K562 (cell line): ENCODE data around the gene CHRDL2. TPM values are rescaled to one million over a fixed set of nuclear protein-coding genes. Genes with fewer than 3 reads are reported as not detected.

Experiments
- ATAC-seq: fragments of 200-7000 bp; cut with Tn5 transposase; 3 replicates; pipeline ENCODE4 v1.9.1; 2020; ENCODE audit warnings: moderate library complexity
- BruUV-seq: library from RNA; stranded (reverse); fragments of 400-500 nt; replicated peaks from 2 replicates; lab custom pipeline; 2021; lab: Mats Ljungman, UMichigan
- CTCF ChIA-PET: fragments of 300-600 bp; formaldehyde crosslinking; extraction: SDS; loops from one replicate; lab custom pipeline; 2021; ENCODE audit warnings: low intra/inter-chr PET ratio; lab: Yijun Ruan, JAX
- POLR2A ChIA-PET: fragments of 300-600, 350-650 bp; sonication (Branson Sonifier 250); formaldehyde crosslinking; extraction: SDS; loops from one replicate; lab custom pipeline; 2021; ENCODE audit warnings: antibody characterized with exemption, inconsistent platforms; lab: Yijun Ruan, JAX
- DNase-seq, 4 experiments: peaks; one replicate each; pipeline versions ENCODE4 v3.0.0 to v3.0.0-alpha.2; 2011 to 2018; ENCODE audit warnings: low spot score in 3 of 4, mixed read lengths in 3 of 4; ENCODE audit errors: extremely low read depth in 1 of 4
- FAIRE-seq: peaks from 2 replicates; lab custom pipeline; 2011; peaks lifted over from hg19 to GRCh38; lab: Jason Lieb, UNC
- H2AFZ ChIP-seq: 2 replicates; pipeline ENCODE4 v1.6.0; 2011; ENCODE audit warnings: low read depth, low read length, control low read depth, inconsistent platforms
- H3K27ac ChIP-seq: fragments of 200-600 bp; 3 replicates; pipeline ENCODE4 v1.8.0; 2011; ENCODE audit warnings: low read depth, mild to moderate bottlenecking, control low read depth, inconsistent platforms, low read length, moderate library complexity, mixed read lengths; ENCODE audit errors: extremely low read depth
- H3K27me3 ChIP-seq, 2 experiments: fragments of 300-600 bp in 1 of 2; 2 replicates in 1 of 2; 3 replicates in 1 of 2; pipeline versions ENCODE4 v1.6.0 to v1.8.0; 2011; ENCODE audit warnings: inconsistent platforms in 2 of 2, low read length in 2 of 2, mild to moderate bottlenecking in 1 of 2, mixed read lengths in 1 of 2, moderate library complexity in 1 of 2; ENCODE audit not compliant: control insufficient read depth in 2 of 2, insufficient read depth in 2 of 2
- H3K36me3 ChIP-seq: fragments of 300-600 bp; 3 replicates; pipeline ENCODE4 v1.8.0; 2011; ENCODE audit warnings: mild to moderate bottlenecking, low read length, inconsistent platforms; ENCODE audit not compliant: control insufficient read depth, insufficient read depth
- H3K4me1 ChIP-seq, 2 experiments: fragments of 200-600 bp in 1 of 2; replicated peaks in 1 of 2; 2 replicates in 1 of 2; 3 replicates in 1 of 2; pipeline versions ENCODE4 v1.5.1 to v1.8.0; 2011; ENCODE audit warnings: inconsistent platforms in 2 of 2, low read length in 2 of 2, mild to moderate bottlenecking in 1 of 2, mixed read lengths in 1 of 2, moderate library complexity in 1 of 2; ENCODE audit not compliant: control insufficient read depth in 2 of 2, insufficient read depth in 2 of 2
- H3K4me2 ChIP-seq: 2 replicates; pipeline ENCODE4 v1.6.1; 2011; ENCODE audit warnings: low read length, control low read depth, inconsistent platforms, mixed read lengths; ENCODE audit not compliant: insufficient read depth
- H3K4me3 ChIP-seq: fragments of 200-600 bp; sonication (generic), shearing (Covaris generic); 2 replicates; pipeline ENCODE4 v1.5.1; 2016; ENCODE audit warnings: control low read depth, inconsistent platforms
- H3K79me2 ChIP-seq: fragments of 200-600 bp; 3 replicates; pipeline ENCODE4 v1.8.0; 2011; ENCODE audit warnings: low read length, inconsistent platforms; ENCODE audit not compliant: control insufficient read depth, insufficient read depth
- H3K9ac ChIP-seq, 2 experiments: 2 replicates each; pipeline versions ENCODE4 v1.6.0 to v1.6.1; 2011; ENCODE audit warnings: low read depth in 2 of 2, low read length in 2 of 2, control low read depth in 1 of 2, inconsistent platforms in 1 of 2, mild to moderate bottlenecking in 1 of 2, mixed read lengths in 1 of 2; ENCODE audit not compliant: insufficient read depth in 1 of 2
- H3K9me1 ChIP-seq: one replicate; pipeline ENCODE4 v1.6.0; 2011; ENCODE audit warnings: inconsistent platforms, mild to moderate bottlenecking, low read length, moderate library complexity; ENCODE audit not compliant: control insufficient read depth, insufficient read depth
- H3K9me3 ChIP-seq: replicated peaks from 2 replicates; pipeline ENCODE4 v1.5.1; 2011; ENCODE audit warnings: low read depth, low read length, inconsistent platforms; ENCODE audit not compliant: control insufficient read depth, insufficient read depth
- H4K20me1 ChIP-seq: replicated peaks from 2 replicates; pipeline ENCODE4 v1.6.1; 2011; ENCODE audit warnings: low read length, inconsistent platforms, mixed read lengths; ENCODE audit not compliant: control insufficient read depth, insufficient read depth
- CBX8 ChIP-seq: fragments of 200-600 bp; sonication (generic); IDR thresholded peaks from 2 replicates; pipeline ENCODE4 v1.6.1; 2012; ENCODE audit warnings: borderline replicate concordance, mixed run types, low read depth, mild to moderate bottlenecking, moderate library complexity, mixed read lengths, low read length, control low read depth, inconsistent platforms; ENCODE audit not compliant: poor library complexity, severe bottlenecking; ENCODE audit errors: extremely low read depth
- CEBPB ChIP-seq: fragments of 450-650 bp; IDR thresholded peaks from 2 replicates; pipeline ENCODE4 v1.6.1; 2016; ENCODE audit warnings: missing genetic modification characterization, missing compliant biosample characterization
- MBD2 ChIP-seq: sonication (generic); IDR thresholded peaks from 2 replicates; pipeline ENCODE4 v1.6.1; 2016; ENCODE audit warnings: low read depth, borderline replicate concordance
- MTA1 ChIP-seq: fragments of 450-650 bp; IDR thresholded peaks from 2 replicates; pipeline ENCODE4 v1.6.1; 2017; ENCODE audit warnings: borderline replicate concordance
- PTTG1 ChIP-seq: fragments of 450-650 bp; IDR thresholded peaks from 2 replicates; pipeline ENCODE4 v1.6.1; 2016; ENCODE audit warnings: low read depth, mild to moderate bottlenecking, missing genetic modification characterization, missing compliant biosample characterization
- SAFB ChIP-seq: fragments of 200-400 bp; formaldehyde crosslinking; IDR thresholded peaks from 2 replicates; pipeline ENCODE4 v1.6.1; 2017; ENCODE audit warnings: low read depth, low read length, borderline replicate concordance
- SMC3 ChIP-seq: conservative IDR thresholded peaks from 2 replicates; pipeline ENCODE4 v1.6.1; 2011; ENCODE audit warnings: low read depth, low read length, improper control_type of control experiment; ENCODE audit not compliant: insufficient read depth
- ZNF444 ChIP-seq: fragments of 250-450 bp; sonication (Bioruptor Pico); IDR thresholded peaks from 2 replicates; pipeline ENCODE4 v1.4.0; 2020; ENCODE audit warnings: mild to moderate bottlenecking, moderate library complexity
- WGBS: fragments of 100-300 bp; shearing (Covaris generic); methylation state at CpG from one replicate; pipeline ENCODE4 v1.1.6; 2016; ENCODE audit warnings: low coverage, mixed read lengths; ENCODE audit not compliant: insufficient coverage; ENCODE audit errors: missing lambda C conversion rate; 5-methylcytosine and 5-hydroxymethylcytosine counted together
- in situ Hi-C: fragments of 300-500 bp; cut with MboI; formaldehyde crosslinking; loops from 4 replicates; pipeline ENCODE4 v1.15.0; 2018; ENCODE audit warnings: inconsistent platforms, mixed read lengths
- intact Hi-C: fragments of 100-400 bp; cut with micrococcal nuclease; formaldehyde crosslinking; loops from 2 replicates; pipeline ENCODE4 v1.14.2; 2022
- polyA plus RNA-seq, 8 experiments: library from polyadenylated mRNA; depleted of rRNA in 4 of 8; stranded (reverse) in 5 of 8; unstranded in 3 of 8; fragments of >200 nt; fragmentation: Nextera tagmentation in 2 of 8; fragmentation: Illumina TruSeq in 1 of 8; extraction: Ambion mirVana in 2 of 8; extraction: Trizol in 1 of 8; gene quantifications; 2 replicates each; pipeline versions ENCODE4 v1.2.1 to v1.2.3, GENCODE V29; 2011 to 2014; ENCODE audit warnings: inconsistent platforms in 1 of 8, missing spikeins in 1 of 8
- total RNA-seq, 7 experiments: library from RNA; depleted of rRNA in 6 of 7; stranded (reverse); fragments of >200 nt in 6 of 7; fragmentation: Illumina TruSeq in 2 of 7; extraction: Trizol in 2 of 7; gene quantifications; 2 replicates each; pipeline versions ENCODE4 v1.2.1 to v1.2.3, GENCODE V29; 2011 to 2021; ENCODE audit warnings: low replicate concordance in 1 of 7
- TF ChIP-seq, protein P1 (sequence below): IDR thresholded peaks from 2 replicates; pipeline ENCODE4 v1.6.1; 2016; ENCODE audit warnings: missing genetic modification characterization, missing compliant biosample characterization
- TF ChIP-seq, protein P2 (sequence below), 2 experiments: IDR thresholded peaks in 1 of 2; conservative IDR thresholded peaks in 1 of 2; 2 replicates each; pipeline ENCODE4 v1.6.1; 2016; ENCODE audit warnings: low read depth in 2 of 2, mild to moderate bottlenecking in 1 of 2, missing compliant biosample characterization in 1 of 2, missing genetic modification characterization in 1 of 2, moderate library complexity in 1 of 2
- TF ChIP-seq, protein P3 (sequence below): fragments of 250-450 bp; sonication (Bioruptor Pico); IDR thresholded peaks from 2 replicates; pipeline ENCODE4 v1.5.0; 2020; ENCODE audit warnings: mild to moderate bottlenecking
- TF ChIP-seq, protein P4 (sequence below): fragments of 250-450 bp; sonication (Bioruptor Pico); IDR thresholded peaks from 2 replicates; pipeline ENCODE4 v1.5.1; 2021; ENCODE audit warnings: mild to moderate bottlenecking

Gene CHRDL2
- total and polyA plus RNA-seq, 9 of the 15 experiments (the other 6 are each of a cell fraction or from before 2014, with no cell fraction given): not detected

DNA sequence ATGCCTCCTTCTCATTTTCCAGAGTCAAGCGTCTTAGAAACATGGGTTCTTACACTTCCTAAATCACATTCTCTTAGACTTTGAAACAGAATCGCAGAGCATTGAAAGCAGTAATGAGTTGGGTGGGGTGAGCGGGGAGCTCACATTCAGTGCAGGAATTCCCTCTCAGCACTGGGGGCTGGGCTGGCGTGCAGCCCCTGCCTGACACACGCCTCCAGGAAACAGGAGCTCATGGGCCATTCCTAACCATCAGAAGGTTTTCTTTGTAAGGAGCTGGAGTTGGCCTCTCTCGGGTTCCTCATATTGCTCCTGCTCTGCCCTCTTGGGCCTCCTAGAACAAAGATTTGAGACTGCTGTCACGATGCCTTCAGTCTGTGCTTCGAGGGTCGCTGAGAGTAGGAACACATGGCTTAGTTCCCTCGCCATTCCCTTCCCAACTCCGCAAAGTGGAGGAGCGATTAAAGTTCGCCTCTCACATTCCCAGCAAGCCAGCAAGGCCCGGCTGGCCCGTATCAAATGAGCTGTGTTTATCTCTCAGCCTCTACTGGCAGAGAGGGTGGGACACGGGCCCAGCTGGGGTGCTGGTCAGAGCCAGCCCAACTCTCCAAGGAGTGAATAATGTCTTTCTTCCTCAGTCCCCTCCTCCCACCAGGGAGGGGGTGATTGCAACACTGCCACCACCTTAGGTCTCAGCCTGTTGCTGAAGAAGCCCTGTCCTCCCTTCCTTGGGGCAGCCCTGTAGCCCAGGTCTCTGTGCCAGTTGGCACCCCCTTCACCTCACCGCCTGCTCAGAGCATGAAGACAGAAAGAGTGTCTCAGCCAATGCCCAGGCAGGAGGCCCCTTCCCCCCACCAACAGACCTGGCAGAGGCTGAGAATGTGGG, 10.4 kb downstream of the CHRDL2 start:
- Histone ChIP-seq H4K20me1 (no peaks in the 10 kb centered on the region), H3K27ac (no peak overlapping the region), H3K9me1 (no peaks in the 10 kb centered on the region), H3K27me3 (peaks cover 27 to 60% of the 10 kb centered on the region in 2 experiments), H3K9me3 (no peaks in the 10 kb centered on the region), H3K4me2 (no peak overlapping the region), H3K79me2 (no peaks in the 10 kb centered on the region), H3K9ac (no peak overlapping the region; a peak in 2 of 4 replicates), H3K4me3 (no peak overlapping the region), H2AFZ (no peak overlapping the region), H3K36me3 (no peaks in the 10 kb centered on the region), H3K4me1 (peaks cover 0 to 4% of the 10 kb centered on the region in 2 experiments; a peak in 1 of 5 replicates)
- DNase-seq: no peak
- ChIA-PET CTCF (no interaction called here), POLR2A (interaction anchor here (1.0 to 1.3 kb wide), 3 partner anchors 13 to 18 kb away, joined by 3 to 6 read pairs (median 4); no protein-coding TSS in a partner anchor)
- in situ Hi-C loops: no loop called here
- ATAC-seq: peak; percentile 41
- intact Hi-C loops: no loop called here
- 18% methylated on average over 17 of the region's 17 CpGs for WGBS
- no TSS peak for BruUV-seq
- no peak for FAIRE-seq
- TF ChIP-seq, protein P1, sequence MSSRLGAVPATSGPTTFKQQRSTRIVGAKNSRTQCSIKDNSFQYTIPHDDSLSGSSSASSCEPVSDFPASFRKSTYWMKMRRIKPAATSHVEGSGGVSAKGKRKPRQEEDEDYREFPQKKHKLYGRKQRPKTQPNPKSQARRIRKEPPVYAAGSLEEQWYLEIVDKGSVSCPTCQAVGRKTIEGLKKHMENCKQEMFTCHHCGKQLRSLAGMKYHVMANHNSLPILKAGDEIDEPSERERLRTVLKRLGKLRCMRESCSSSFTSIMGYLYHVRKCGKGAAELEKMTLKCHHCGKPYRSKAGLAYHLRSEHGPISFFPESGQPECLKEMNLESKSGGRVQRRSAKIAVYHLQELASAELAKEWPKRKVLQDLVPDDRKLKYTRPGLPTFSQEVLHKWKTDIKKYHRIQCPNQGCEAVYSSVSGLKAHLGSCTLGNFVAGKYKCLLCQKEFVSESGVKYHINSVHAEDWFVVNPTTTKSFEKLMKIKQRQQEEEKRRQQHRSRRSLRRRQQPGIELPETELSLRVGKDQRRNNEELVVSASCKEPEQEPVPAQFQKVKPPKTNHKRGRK (tag): no peak
- TF ChIP-seq CBX8: no peak
- no peak for TF ChIP-seq SMC3
- TF ChIP-seq MBD2: no peak
- TF ChIP-seq, protein P2, sequence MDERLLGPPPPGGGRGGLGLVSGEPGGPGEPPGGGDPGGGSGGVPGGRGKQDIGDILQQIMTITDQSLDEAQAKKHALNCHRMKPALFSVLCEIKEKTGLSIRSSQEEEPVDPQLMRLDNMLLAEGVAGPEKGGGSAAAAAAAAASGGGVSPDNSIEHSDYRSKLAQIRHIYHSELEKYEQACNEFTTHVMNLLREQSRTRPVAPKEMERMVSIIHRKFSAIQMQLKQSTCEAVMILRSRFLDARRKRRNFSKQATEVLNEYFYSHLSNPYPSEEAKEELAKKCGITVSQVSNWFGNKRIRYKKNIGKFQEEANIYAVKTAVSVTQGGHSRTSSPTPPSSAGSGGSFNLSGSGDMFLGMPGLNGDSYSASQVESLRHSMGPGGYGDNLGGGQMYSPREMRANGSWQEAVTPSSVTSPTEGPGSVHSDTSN (CRISPR knock-in tag; IDR thresholded peaks at IDR 0.05; ENCODE audit: low read depth): no peak
- TF ChIP-seq, protein P2 (tag; conservative IDR thresholded peaks at IDR 0.05; ENCODE audit: low read depth): 0 out of 2 replicates have a peak, but pooled peaks have one; percentile 8
- peak; percentile 80 for TF ChIP-seq CEBPB (tag)
- TF ChIP-seq, protein P3, sequence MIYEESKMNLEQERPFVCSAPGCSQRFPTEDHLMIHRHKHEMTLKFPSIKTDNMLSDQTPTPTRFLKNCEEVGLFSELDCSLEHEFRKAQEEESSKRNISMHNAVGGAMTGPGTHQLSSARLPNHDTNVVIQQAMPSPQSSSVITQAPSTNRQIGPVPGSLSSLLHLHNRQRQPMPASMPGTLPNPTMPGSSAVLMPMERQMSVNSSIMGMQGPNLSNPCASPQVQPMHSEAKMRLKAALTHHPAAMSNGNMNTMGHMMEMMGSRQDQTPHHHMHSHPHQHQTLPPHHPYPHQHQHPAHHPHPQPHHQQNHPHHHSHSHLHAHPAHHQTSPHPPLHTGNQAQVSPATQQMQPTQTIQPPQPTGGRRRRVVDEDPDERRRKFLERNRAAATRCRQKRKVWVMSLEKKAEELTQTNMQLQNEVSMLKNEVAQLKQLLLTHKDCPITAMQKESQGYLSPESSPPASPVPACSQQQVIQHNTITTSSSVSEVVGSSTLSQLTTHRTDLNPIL (CRISPR knock-in tag): no peak
- no peak for TF ChIP-seq MTA1
- TF ChIP-seq, protein P4, sequence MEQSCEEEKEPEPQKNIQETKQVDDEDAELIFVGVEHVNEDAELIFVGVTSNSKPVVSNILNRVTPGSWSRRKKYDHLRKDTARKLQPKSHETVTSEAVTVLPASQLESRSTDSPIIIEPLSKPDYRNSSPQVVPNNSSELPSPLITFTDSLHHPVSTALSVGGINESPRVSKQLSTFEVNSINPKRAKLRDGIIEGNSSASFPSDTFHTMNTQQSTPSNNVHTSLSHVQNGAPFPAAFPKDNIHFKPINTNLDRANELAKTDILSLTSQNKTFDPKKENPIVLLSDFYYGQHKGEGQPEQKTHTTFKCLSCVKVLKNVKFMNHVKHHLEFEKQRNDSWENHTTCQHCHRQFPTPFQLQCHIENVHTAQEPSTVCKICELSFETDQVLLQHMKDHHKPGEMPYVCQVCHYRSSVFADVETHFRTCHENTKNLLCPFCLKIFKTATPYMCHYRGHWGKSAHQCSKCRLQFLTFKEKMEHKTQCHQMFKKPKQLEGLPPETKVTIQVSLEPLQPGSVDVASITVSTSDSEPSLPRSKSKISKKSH (CRISPR knock-in tag): no peak
- TF ChIP-seq SAFB: no peak
- TF ChIP-seq PTTG1 (tag): no peak
- TF ChIP-seq ZNF444 (CRISPR knock-in tag): no peak
